Stimulated activated CD4-positive, alpha-beta T cell treated with anti-CD3 and anti-CD28 coated beads, TNF-alpha, amount 100 ng/mL, for 24 hours (primary cell): ENCODE data around the gene FLOT1.

Source experiments
- DNase-seq, 3 experiments: peaks; one replicate each; pipeline ENCODE4 v3.0.0-alpha.2; 2020; ENCODE audit warnings: low read depth in 3 of 3

The FLOT1 gene, protein sequence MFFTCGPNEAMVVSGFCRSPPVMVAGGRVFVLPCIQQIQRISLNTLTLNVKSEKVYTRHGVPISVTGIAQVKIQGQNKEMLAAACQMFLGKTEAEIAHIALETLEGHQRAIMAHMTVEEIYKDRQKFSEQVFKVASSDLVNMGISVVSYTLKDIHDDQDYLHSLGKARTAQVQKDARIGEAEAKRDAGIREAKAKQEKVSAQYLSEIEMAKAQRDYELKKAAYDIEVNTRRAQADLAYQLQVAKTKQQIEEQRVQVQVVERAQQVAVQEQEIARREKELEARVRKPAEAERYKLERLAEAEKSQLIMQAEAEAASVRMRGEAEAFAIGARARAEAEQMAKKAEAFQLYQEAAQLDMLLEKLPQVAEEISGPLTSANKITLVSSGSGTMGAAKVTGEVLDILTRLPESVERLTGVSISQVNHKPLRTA

DNA sequence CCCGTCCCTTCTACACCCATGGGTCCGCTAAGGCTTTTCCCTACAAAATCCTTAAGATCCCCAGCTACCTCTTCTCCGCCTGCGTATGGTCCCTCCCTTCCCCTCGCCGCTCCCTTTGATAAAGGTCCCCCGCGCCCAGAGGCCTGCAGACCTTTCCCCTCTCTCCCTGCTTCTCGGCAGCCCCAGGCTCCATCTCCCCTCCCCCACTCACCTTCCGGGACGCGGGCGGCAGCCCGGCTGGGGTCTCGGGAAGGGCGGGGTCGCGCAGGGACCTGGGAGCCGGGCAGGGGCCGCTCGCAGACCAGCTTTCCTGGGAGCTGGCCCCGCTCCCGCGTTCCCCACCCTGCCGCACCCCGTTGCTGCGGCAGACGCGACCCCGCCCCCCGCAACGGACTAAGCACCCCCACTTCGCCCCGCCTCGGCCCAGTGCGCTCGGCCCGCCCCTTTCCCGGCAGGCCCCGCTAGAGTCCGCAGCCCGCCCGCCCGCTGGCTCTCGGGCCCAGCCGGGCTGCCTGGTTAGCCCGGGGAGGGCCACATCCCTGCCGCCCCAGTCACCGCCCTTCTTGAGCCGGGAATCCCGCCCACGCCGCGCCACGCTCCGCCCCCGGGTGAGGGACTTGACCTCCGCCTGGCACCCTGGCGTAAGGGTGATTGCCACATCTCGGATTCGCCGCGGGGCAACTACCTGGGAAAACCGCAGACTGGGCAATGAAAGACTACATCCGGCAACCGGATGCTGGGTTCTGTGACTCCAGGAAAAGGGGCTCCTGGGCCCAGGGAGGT is at the start of gene FLOT1:
FLOT1 (minus strand) TSS at position 372 of the 783 bp plus-strand sequence. CDS start 498 bp downstream, outside the sequence.
- DNase-seq: peak; percentile 84 to 98 (median 87)

DNA sequence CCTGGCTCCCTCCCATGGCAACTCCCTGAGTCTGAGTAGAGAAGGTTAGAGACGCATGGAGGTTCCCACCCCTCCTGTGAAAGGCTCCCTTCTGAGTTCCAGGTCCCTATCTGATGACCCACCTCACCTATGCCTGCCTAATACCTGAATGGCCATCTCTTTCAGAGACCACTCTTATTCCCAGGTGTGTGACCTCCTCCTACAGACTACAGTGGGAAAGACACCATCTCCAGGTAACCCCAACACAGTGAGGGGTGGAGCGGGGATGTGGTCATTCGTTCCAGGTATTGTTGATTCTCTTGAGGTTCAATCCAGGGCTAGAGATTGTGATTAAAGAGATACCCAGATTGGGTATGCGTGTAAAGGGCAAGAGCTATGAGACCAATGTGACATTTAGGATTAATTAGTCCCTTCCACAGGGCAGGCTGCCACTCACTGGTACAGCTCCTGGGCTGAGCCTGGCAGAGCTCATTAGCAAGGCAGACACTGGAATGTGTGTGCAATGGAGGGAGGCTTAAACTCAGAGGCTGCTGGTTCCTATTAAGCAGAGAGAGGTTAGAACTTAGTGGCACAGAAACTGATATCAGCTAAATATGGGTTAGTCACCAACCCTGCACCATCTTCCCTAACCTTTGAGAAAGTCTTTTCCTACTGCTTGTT is 48.4 kb upstream of the FLOT1 start:
- no peak for DNase-seq

DNA sequence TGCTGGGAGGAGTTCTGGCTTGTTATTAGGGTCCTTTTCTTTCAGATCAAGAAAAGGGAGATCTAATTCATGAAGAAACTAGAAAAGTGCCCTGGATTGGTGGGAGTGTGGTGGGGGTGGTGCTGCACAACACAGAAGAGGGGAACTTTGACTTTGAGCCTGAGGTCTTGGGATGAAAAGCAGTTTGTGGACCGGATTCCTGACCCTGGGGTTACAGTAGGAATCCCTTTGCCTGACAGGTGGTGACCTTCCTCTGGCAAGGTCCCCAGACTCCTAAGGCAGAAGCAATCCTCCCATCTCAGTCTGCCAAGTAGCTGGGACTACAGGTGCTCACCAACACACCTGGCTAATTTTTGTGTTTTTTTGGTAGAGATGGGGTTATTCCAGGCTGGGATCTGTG is 47.1 kb upstream of the FLOT1 start:
- no peak for DNase-seq

DNA sequence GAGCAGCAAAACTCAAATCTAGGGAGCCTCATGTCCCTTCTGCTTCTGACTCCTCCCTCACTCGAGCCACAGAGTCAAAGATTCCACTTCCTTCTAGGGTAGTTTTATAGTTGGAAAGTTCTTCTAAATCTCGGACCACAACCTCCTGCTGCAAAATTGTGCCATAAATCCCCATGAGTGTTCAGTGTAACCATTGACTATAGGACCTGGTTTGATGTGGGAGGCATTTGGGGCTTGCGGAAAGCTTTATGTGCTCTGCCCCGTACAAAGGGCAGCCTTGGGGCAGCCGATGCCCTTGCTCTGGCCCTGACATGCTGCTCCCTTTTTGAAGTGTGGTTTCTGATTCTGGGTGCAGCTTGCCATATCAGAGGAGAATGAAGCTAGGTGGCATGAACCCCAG is 45.5 kb upstream of the FLOT1 start:
- no peak for DNase-seq

DNA sequence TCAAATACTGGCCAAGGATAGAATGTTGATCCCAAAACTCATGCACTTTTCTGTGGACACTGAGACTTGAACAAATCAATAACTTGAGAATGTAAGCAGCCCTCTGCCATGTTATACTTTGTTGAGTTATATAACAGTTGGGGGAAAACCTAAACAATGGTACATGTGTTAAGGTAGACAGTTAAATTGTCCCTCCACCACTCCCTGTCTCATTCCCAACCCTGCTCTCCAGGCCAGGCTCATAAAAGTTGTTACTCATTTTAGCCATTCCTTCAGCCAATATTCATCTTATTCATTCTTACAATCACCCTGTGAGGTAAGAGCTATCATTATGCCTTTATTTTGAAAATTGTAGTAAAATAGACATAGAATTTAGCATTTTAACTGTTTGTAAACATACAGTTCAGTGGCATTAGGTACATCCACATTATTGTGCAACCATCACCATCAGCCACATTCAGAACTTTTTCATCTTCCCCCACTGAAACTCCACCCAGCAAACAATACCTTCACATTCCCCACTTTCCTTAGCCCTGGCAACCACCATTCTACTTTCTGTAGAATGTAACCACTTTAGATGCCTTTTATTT is 40.0 kb upstream of the FLOT1 start:
- DNase-seq: no peak

DNA sequence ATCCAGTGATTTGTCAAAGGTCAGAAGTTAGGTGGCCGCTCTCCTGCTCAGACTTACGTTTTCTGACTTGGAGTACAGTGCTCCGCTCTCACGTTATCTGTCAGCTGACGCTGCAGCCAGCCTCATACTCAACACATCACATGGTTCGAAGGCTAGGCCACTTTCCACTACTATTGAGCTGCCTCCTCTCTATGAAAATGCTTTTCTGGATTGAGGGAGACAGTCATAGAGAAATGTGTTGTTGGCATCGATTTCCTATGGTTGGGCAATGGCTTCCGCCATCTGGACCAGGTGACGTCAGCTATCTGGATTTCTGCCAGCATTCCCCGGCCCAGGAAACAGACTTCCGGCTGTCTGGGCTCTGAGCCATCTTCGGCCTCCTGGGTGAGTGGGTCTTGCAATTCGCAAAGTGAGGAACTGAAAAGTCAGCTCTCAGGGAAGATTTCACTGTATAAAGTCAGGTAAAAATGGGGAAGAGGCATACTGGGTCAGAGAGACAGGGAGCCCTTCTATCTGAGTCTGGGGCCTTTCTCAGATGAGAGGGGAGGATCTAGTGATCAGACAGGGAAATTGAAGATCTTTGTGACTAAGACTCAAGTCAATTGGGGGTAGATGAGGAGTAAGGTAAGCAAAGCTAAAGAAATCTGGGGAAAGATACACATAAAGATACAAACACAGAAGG is 39.4 kb upstream of the FLOT1 start:
- peak in 1 of 3 experiments; percentile 54 for DNase-seq

DNA sequence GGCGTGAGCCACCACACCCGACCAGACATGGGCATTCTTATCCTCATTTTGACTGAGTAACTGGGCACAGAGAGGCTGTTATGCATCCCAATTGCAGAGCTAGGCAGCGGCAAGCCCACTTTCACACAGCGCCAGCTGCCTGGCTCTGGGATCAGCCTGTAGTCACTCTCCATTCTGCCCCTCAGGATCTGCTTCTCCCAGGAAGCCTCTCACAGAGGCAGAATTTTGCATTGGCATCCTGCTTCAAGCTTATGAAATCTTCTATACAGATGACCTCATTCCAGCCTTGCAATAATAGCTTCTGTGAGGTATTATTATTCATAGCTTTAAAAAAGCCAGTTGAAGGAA is 38.9 kb upstream of the FLOT1 start:
- DNase-seq: no peak

DNA sequence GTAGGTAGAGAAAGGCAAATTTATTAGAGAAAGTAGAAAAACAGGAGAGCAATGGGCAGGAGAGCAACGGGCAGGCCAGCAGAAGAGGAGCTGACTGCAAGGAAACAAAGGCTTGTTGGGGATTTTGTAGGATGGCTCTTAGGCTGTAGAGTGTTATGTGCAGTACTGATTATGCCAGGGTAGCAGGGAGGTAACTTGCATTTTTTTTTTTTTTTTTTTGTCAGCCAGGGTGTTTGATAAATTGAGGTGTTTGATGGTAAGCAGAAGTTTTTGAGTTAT is 38.1 kb upstream of the FLOT1 start:
- DNase-seq: no peak

DNA sequence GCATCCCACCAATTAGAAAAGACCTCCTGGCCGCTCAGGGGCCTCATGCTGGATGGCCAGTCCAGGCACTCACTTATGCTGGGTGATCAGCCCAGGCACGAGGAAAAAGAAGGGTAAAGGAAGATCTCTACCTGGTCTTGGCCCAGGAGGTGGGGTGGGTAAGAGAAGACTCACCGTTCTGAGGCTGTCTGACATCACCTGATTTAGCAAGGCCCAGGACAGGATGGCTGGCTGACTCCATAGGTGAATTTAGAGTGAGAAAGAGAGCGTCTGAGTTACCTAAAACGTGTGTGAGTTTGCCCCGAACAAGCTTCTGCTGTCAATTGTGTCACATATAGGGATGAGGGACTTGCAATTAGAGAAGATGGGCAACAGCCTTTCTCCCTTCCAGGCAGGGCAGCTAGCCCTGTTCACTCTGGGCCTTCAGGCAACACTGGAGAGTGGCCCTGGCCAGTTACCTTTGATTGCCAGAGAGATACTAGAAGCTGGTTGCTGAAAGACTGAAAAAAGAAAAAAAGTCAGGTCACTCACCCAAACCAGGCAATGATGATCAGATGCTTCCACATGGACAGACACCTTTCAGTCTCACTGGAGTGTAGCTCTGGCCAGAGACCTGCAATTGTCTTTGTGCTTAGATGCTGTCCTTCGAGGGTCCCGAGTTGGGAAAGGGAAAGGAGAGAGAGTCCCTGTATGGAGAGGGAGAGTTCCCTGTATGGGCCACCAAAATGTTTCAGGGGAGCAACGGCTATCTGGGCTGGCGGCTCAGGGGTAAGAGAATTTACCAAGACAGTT is 37.6 kb upstream of the FLOT1 start:
- no peak for DNase-seq

DNA sequence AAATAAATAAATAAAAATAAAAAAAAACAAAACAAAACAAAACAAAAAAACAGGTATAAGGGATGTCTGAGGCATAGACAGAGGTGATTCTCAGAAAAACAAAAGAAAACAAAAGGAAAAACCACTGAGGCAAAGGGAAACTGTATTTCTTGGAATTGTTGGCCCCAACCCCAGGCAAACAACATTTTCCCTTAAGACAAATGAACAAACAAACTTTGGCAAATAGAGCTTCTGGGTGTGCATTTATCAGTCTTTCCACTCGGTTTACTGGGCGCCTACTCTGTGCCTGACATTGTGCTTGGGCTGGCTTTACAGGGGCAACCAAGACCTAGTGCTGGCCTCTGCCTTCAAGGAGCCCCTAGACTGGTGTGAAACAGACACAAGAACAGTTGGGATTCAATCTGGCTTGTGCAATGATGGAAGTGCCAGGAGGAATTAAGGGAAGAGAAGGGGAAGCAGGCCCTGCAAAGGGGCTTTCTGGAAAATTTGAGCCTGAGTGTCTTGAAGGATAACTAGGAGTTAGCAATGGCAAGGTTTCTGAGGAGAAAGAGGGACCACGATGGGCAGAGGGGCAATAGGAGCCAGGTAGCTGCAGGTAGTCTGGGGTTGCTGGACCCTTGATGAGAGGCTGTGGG is 35.6 kb upstream of the FLOT1 start:
- no peak for DNase-seq

DNA sequence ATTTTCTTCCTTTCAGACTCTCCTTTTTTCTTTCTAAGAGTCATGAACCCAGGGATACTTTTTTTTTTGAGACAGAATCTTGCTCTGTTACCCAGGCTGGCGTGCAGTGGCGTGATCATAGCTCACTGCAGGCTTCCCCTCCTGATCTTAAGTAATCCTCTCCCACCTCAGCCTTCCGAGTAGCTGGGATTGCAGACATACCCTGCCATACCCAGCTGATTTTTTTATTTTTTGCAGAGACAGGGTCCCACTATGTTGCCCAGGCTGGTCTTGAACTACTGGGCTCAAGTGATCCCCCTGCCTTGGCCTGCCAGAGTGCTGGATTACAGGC is 34.6 kb upstream of the FLOT1 start:
- no peak for DNase-seq

DNA sequence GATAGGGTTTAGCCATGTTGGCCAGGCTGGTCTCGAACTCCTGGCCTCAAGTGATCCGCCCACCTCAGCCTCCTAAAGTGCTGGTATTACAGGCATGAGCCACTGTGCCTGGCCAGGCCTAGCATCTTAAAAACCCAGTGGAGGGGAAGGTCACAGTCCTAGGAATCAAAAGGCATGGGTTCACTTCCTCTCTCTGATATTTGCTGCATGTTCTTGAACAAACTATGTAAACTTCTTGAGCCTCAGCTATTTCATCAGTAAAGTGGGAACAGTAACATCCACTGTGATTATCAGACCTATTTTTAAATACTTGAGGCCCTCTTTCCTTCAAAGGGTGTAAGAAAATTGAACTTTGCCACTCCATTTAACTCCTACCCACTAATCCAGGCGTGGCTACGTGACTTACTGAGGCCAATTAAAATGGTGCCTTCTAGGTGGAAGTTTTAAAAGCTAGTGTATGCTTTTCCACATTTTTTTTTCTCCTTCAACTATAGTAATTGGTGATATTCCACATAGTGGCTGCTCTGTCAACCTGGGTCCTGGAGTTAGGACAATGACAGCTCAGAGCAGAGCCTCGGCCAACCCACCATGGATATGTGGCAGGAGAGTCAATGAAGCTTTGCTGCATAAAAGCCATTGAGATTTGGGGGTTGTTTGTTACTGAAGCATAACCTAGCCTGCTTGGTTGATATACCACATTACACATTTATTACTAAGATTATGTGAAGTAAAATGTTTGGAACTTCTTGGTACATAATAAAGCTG is 34.1 kb upstream of the FLOT1 start:
- no peak for DNase-seq

DNA sequence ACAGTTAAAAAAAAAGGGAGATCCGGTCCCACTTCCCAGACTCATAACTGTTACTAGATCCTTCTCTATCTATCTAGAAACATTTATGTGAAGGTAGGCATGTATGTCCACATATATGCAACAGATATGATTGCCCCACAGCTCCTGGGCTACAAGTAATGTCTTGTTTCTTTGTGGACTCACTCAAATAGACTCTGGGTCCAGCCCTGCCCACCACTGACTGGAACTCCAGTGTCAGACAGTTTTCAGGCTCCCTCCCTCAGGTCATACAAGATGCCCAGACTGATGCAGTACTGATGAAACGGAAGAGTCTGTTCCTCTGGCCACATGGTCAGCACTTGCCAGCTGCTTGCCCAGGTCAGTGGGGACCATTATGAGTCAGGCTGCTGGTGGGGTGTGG is 32.6 kb upstream of the FLOT1 start:
- no peak for DNase-seq

DNA sequence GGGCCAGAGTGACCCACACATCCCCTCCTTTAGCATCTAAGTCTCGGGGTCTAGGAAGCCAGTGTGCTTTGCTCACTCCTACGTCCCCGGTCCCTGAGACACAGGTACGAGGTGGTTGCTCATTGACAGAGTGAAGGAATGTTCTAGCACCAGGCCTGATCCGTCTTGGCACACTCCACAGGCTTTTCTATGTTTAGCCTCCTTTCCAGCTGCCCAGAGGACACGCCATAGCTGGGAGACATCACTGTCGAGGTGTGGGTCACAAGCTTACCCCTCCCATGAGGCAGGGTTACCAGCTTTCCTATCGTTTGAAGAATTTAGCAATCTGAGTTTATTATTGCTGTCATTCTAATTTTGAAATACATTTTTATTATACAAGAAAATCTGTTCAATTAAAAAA is 32.2 kb upstream of the FLOT1 start:
- no peak for DNase-seq

DNA sequence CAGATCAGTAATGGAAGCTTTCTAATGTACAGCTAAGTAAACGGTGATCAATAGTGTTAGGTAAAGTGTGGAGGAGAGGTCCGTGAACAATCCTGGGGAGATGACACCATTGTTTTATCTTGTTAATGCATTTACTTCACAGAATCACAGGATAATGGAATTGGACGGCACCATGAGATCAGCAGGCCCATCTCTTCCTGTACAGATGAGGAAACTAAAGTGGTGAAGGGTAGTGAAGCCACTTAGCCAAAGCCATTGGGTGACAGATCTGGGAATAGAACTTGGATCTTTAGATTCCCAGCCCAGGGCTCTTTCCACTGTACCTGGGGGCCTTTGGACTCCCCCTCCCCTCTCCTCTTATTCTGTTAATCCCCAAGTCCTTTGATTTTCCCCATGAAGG is 28.1 kb upstream of the FLOT1 start:
- DNase-seq: no peak

DNA sequence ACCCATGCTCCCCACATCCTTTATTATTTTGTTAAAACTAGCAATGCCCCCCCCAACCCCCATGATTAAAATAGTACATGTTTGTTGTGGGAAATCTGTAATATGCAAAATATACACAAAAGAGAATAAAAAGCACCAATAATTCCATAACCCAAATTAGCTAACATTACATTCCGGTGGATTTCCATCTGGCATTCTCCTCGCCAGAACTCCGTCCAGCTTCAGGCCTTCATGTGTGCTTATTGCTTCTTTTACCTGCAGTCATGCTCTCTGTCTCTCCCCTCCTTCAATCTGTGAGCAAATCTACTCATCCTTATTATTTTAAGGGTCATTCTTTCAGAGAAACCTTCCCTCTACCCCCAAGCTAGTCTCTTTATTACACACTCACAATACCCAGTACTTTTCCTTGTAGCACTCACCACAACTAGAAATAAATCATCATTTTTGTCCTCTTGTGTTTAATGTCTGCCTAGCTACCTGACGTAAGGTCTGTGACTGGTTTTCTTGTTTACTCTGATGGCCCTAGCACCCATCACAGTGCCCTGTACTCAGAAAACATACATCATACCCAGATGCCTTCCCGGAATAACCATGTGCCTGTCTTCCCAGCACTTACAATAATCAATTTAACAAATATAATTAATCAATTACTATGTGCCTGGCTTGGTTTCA is 27.5 kb upstream of the FLOT1 start:
- DNase-seq: no peak

DNA sequence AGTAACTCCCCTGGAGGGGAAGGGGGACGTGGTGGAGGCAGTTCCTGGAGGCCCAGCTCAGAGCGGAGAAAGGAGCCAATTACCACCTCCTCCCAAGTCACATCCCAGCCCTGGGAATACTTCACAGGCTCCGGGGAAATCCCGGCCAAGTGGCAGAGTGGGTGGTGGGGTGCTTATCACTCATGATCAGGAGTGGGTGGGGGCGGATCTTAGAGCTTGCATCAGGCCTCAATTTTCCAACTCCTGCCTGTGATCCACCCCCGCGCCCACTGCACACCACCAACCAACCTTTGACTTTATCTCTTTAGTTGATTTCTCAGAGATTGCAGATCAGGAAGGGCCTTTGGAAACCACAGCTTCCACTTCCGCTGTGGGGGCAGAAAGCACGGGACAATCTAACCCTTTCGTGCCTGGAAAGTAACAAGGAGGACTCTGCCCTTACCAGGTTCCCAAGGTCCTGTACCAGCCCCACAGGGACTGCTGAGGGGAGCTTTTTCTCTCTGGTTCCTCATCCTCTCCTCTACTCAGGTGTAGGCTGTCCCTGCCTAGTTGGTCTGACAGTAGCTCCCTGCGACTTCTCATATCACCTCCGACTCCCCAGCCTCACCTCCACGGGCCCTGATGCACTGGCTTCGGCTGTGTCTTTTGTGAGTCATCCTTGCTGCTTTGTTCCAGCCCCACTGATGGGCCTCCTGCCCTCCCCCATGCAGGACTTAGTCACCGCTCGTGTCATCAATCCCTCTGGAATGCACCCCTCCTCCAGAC is 26.8 kb upstream of the FLOT1 start:
- peak; percentile 65 to 89 (median 68) for DNase-seq

DNA sequence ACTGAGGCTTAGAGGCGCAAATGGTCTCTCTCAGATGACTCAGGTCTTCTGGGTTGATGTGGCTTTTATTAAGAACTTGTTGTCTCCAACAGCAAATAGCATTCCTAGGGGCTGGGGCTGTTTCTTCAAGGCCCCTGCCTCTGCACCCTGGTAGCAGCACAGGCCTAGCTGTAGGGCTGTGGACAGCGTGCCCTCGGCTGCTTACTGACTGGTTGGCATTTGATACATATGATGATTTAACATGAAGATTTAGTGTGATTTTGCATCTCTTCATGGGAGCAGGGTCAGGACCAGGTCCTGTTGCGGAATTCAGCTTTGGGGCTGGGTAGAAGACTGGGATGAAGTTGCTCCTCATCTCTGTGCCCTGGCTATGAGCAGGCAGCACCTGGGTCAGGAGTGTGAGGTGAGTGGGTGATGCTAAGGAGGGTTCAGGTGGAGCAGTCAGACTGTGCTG is 26.2 kb upstream of the FLOT1 start:
- no peak for DNase-seq

DNA sequence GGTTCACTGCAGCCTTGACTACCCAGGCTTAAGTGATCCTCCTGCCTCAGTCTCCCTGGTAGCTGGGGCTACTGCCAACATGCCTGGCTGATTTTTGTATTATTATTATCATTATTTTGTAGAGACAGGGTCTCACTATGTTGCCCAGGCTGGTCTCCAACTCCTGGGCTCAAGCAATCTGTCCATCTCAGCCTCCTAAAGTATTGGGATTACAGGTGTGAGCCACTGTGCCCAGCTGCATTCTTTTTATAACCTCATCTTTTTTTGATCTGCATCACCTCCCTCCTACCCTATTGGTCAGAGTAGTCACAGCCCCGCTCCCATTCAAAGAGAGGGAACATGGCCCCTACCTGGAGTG is 25.4 kb upstream of the FLOT1 start:
- DNase-seq: no peak
